Transverse colon (tissue), 4 donors: ENCODE measurements around the gene MAP3K12. TPM values are rescaled to one million over a fixed set of nuclear protein-coding genes. Genes with fewer than 3 reads are reported as not detected.

ENCODE experiments used
- DNase-seq: peaks from one replicate; pipeline ENCODE4 v3.0.0-alpha.2; 2019
- H3K27ac ChIP-seq, 4 donors: fragments of 200-600 bp; sonication (generic); 2 replicates each; pipeline ENCODE4 v1.5.1; 2016 to 2018; ENCODE audit warnings: inconsistent platforms in 4 of 4
- H3K27me3 ChIP-seq: fragments of 200-600 bp; sonication (generic); 2 replicates; pipeline ENCODE4 v1.5.1; 2017; ENCODE audit warnings: inconsistent platforms
- H3K36me3 ChIP-seq, 4 donors: fragments of 200-600 bp; sonication (generic); 2 replicates each; pipeline ENCODE4 v1.5.1; 2017 to 2019; ENCODE audit warnings: inconsistent platforms in 4 of 4
- H3K4me1 ChIP-seq, 4 donors: fragments of 200-600 bp; sonication (generic); 2 replicates each; pipeline ENCODE4 v1.5.1; 2017 to 2020; ENCODE audit warnings: inconsistent platforms in 4 of 4
- H3K4me3 ChIP-seq, 4 donors: fragments of 200-600 bp; sonication (generic); 1 replicate in 1 of 4; 2 replicates in 3 of 4; pipeline versions ENCODE4 v1.5.1 to v1.6.1; 2017 to 2019; ENCODE audit warnings: inconsistent platforms in 4 of 4
- H3K9me3 ChIP-seq, 2 donors: fragments of 200-600 bp; sonication (generic); 2 replicates each; pipeline ENCODE4 v1.5.1; 2017 to 2019; ENCODE audit warnings: inconsistent platforms in 2 of 2
- CTCF ChIP-seq, 5 experiments: fragments of 200-600 bp in 3 of 5; fragments of 450-650 bp in 2 of 5; sonication (generic) in 3 of 5; IDR thresholded peaks; 1 replicate in 2 of 5; 2 replicates in 3 of 5; pipeline ENCODE4 v1.5.1; 2016 to 2017; ENCODE audit warnings: antibody characterized with exemption in 5 of 5, inconsistent platforms in 3 of 5, mild to moderate bottlenecking in 2 of 5, moderate library complexity in 1 of 5
- EP300 ChIP-seq: sonication (generic); formaldehyde crosslinking; IDR thresholded peaks from one replicate; pipeline ENCODE4 v1.6.1; 2017; ENCODE audit warnings: antibody characterized with exemption, low read depth
- POLR2A ChIP-seq: fragments of 450-650 bp; IDR thresholded peaks from one replicate; pipeline ENCODE4 v1.6.1; 2016; ENCODE audit warnings: antibody characterized with exemption, mild to moderate bottlenecking, moderate library complexity
- POLR2AphosphoS5 ChIP-seq, 3 donors: sonication (generic); formaldehyde crosslinking; IDR thresholded peaks; one replicate each; pipeline ENCODE4 v1.6.1; 2016; ENCODE audit warnings: antibody characterized with exemption in 3 of 3
- WGBS, 2 donors: methylation state at CpG; one replicate each; pipeline ENCODE4 v1.1.5; 2018; ENCODE audit warnings: low coverage in 1 of 2; 5-methylcytosine and 5-hydroxymethylcytosine counted together
- in situ Hi-C, 4 donors: fragments of 200-750 bp; cut with MboI; loops; one replicate each; pipeline versions ENCODE4 v1.15.0 to v1.15.1; 2017; ENCODE audit warnings: low sequenced_read_pairs in 3 of 4, low pct_ligation_motif_present in 1 of 4, low pct_unique_long_range_greater_than_20kb in 1 of 4
- intact Hi-C: fragments of 100-400 bp; cut with DNase I; formaldehyde crosslinking; loops from one replicate; pipeline ENCODE4 v1.15.1; 2023; ENCODE audit warnings: low total_unique reads
- total RNA-seq, 4 donors: library from RNA; depleted of rRNA; stranded (reverse); fragments of >200 nt; gene quantifications; one replicate each; pipeline ENCODE4 v1.1.0, GENCODE V29; 2016

MAP3K12 gene
- total RNA-seq, 4 donors from 2014 or later: 6.8 to 20.9 (median 10.3) TPM

DNA sequence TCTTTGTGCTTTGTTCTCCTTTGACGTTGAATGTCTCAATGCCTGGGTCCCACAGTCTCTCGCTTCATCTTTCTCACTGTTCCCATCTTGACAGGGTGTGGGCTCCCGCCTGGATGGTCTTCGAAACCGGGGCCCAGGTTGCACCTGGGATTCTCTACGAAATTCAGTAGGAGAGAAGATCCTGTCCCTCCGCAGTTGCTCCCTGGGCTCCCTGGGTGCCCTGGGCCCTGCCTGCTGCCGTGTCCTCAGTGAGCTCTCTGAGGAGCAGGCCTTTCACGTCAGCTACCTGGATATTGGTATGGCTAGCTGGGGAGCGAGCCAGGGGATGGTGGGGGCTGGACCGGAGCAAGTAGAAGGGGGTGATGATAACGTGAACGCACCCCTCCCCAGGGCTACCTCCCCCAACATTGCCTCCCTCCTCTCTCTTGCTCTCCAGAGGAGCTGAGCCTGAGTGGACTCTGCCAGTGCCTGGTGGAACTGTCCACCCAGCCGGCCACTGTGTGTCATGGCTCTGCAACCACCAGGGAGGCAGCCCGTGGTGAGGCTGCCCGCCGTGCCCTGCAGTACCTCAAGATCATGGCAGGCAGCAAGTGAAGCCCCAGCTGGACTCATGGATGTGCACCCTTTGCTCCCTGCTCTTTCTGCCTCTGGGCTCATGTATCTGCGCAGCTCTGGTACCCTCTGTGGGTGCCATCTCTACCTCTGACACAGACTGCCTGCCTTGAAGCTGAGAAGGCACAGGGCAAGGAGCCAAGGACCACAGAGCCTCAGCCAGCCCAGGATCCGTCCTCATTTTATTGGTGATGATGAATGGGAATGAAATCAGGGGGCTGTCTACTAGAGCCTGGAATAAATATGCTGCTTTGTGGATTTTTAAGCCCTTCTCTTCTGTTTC lies 6.5 kb upstream of the MAP3K12 start:
- 20 to 82% methylated on average over 1 to 17 of the region's 19 CpGs for WGBS, 2 donors
- intact Hi-C loops: loop anchor here (10.0 kb wide), 1 partner anchor 161 kb away; no protein-coding TSS in a partner anchor
- in situ Hi-C loops: loop anchor here in 1 of 4 donors (10.0 kb wide), 1 partner anchor 161 kb away; no protein-coding TSS in a partner anchor
- no peak for TF ChIP-seq EP300
- TF ChIP-seq POLR2AphosphoS5 (IDR thresholded peaks at IDR 0.05): no peak
- no peak for TF ChIP-seq CTCF (IDR thresholded peaks at IDR 0.05)
- no peak for TF ChIP-seq POLR2A
- Histone ChIP-seq H3K4me3 (no peak overlapping the region), H3K27me3 (no peaks in the 10 kb centered on the region), H3K36me3 (no peaks in the 10 kb centered on the region), H3K4me1 (peaks cover 9 to 19% (median 10%) of the 10 kb centered on the region in 4 donors), H3K27ac (no peak overlapping the region), H3K9me3 (no peaks in the 10 kb centered on the region)
- DNase-seq: no peak

DNA sequence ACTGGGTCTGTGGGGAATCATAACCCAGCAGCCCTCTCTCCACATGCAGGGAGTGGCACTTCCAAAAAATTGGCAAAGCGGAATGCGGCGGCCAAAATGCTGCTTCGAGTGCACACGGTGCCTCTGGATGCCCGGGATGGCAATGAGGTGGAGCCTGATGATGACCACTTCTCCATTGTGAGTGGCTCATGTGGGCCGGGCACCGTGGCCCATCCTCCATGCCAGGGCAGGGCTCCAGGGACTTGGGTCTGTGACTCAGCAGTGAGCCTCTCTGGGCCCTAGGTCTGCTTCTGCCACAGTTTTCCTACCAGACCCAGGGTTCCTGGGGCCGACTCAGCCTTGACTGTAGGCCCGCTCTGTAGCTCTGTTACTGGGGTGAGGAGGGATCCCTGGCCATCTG lies 5.8 kb upstream of the MAP3K12 start:
- Histone ChIP-seq H3K4me3 (no peak overlapping the region), H3K4me1 (peaks cover 10 to 21% (median 13%) of the 10 kb centered on the region in 4 donors), H3K9me3 (no peaks in the 10 kb centered on the region), H3K27me3 (no peaks in the 10 kb centered on the region), H3K27ac (no peak overlapping the region), H3K36me3 (no peaks in the 10 kb centered on the region)
- in situ Hi-C loops (loop anchor here in 1 of 4 donors (10.0 kb wide), 1 partner anchor 160 kb away; no protein-coding TSS in a partner anchor), intact Hi-C loops (loop anchor here (10.0 kb wide), 1 partner anchor 160 kb away; no protein-coding TSS in a partner anchor)
- no peak for DNase-seq
- TF ChIP-seq POLR2AphosphoS5 (IDR thresholded peaks at IDR 0.05) (no peak), CTCF (IDR thresholded peaks at IDR 0.05) (no peak), POLR2A (no peak), EP300 (no peak)
- 84% methylated on average over 10 of the region's 10 CpGs; no CpG with 5 or more reads in 1 of the 2 donors for WGBS, 2 donors

- no peaks in the 10 kb centered on the region for H3K9me3 ChIP-seq
- no peak for TF ChIP-seq POLR2AphosphoS5 (IDR thresholded peaks at IDR 0.05)
- no peak for TF ChIP-seq POLR2A
- TF ChIP-seq CTCF (IDR thresholded peaks at IDR 0.05): no peak
- no peak for TF ChIP-seq EP300
- H3K27me3 ChIP-seq: no peaks in the 10 kb centered on the region
- H3K4me1 ChIP-seq: peaks cover 13 to 29% (median 21%) of the 10 kb centered on the region in 4 donors
- no peak overlapping the region for H3K27ac ChIP-seq
- intact Hi-C loops: loop anchor here (10.0 kb wide), 1 partner anchor 159 kb away; no protein-coding TSS in a partner anchor
- in situ Hi-C loops: loop anchor here in 1 of 4 donors (10.0 kb wide), 1 partner anchor 159 kb away; no protein-coding TSS in a partner anchor
- DNase-seq: no peak
- no peak overlapping the region for H3K4me3 ChIP-seq
- no peaks in the 10 kb centered on the region for H3K36me3 ChIP-seq
- 83 to 86% methylated on average over 2 to 14 of the region's 14 CpGs for WGBS, 2 donors
Measured at GRCh38 chr12:53504004-53504920, 5.0 kb upstream of the MAP3K12 start.
